Right lobe of liver (tissue), 6 donors: ENCODE results near the gene ALDH5A1. TPM values are rescaled to one million over a fixed set of nuclear protein-coding genes. Genes with fewer than 3 reads are reported as not detected.
"Not testable (repeated sequence)": the region's sequence is repeated elsewhere in the genome, so short reads cannot be mapped to it uniquely, and the experiment has no call there.

ENCODE experiments used
- ATAC-seq, 4 donors: fragments of 200-7000 bp; cut with Tn5 transposase; one replicate each; pipeline ENCODE4 v1.9.1; 2020; ENCODE audit warnings: mild to moderate bottlenecking in 4 of 4, moderate library complexity in 4 of 4
- DNase-seq, 3 donors: peaks; one replicate each; pipeline ENCODE4 v3.0.0-alpha.2; 2020
- H3K27ac ChIP-seq, 3 donors: fragments of 200-600 bp; one replicate each; pipeline ENCODE4 v1.8.0; 2022
- H3K27me3 ChIP-seq, 2 donors: fragments of 200-600 bp; one replicate each; pipeline ENCODE4 v1.8.0; 2022
- H3K36me3 ChIP-seq, 4 donors: fragments of 200-600 bp; sonication (generic) in 1 of 4; one replicate each; pipeline versions ENCODE4 v1.5.1 to v1.8.0; 2017 to 2022; ENCODE audit warnings: control low read depth in 1 of 4
- H3K4me1 ChIP-seq, 4 donors: fragments of 200-600 bp; sonication (generic) in 1 of 4; one replicate each; pipeline versions ENCODE4 v1.5.1 to v1.8.0; 2017 to 2022; ENCODE audit warnings: control low read depth in 1 of 4
- H3K4me3 ChIP-seq, 3 donors: fragments of 200-600 bp; one replicate each; pipeline ENCODE4 v1.8.0; 2022
- H3K9me3 ChIP-seq, 4 donors: fragments of 200-600 bp; sonication (generic) in 1 of 4; one replicate each; pipeline versions ENCODE4 v1.5.1 to v1.8.0; 2017 to 2022; ENCODE audit warnings: control low read depth in 1 of 4
- CTCF ChIP-seq, 4 donors: fragments of 200-600 bp in 3 of 4; fragments of 450-650 bp in 1 of 4; IDR thresholded peaks; one replicate each; pipeline versions ENCODE4 v1.5.1 to v1.8.0; 2016 to 2022; ENCODE audit warnings: antibody characterized with exemption in 4 of 4, mild to moderate bottlenecking in 2 of 4
- POLR2A ChIP-seq: fragments of 450-650 bp; IDR thresholded peaks from one replicate; pipeline ENCODE4 v1.6.1; 2017; ENCODE audit warnings: antibody characterized with exemption, mild to moderate bottlenecking
- WGBS: methylation state at CpG from one replicate; pipeline ENCODE4 v1.1.6; 2018; ENCODE audit warnings: low coverage, low lambda C conversion rate; ENCODE audit not compliant: insufficient coverage; ENCODE audit errors: missing lambda C conversion rate; 5-methylcytosine and 5-hydroxymethylcytosine counted together
- intact Hi-C, 2 donors: fragments of 100-400 bp; cut with DNase I; formaldehyde crosslinking; loops; one replicate each; pipeline versions ENCODE4 v1.11.2 to v1.14.1; 2022
- total RNA-seq, 6 experiments: library from RNA; depleted of rRNA in 2 of 6; stranded (reverse); fragments of >200 nt in 2 of 6; fragmentation: NEBNext Ultra II Directional in 3 of 6; extraction: Animal tissue kit (Norgen Biotek cat#: 25700) in 3 of 6; gene quantifications; one replicate each; pipeline versions ENCODE4 v1.1.0 to v1.2.4, GENCODE V29; 2016 to 2023
- donor health status: DM: no; HTN: yes; CAD: no.
- donor health status: DM: no; HTN: no; CAD: no.
- donor health status: DM: no; HTN: no; CAD: no.
- donor health status: DM: no; HTN: yes; CAD: no.
- donor health status: DM: no; HTN: yes; CAD: no.

ALDH5A1 gene
- total RNA-seq, 6 experiments from 2014 or later = 24.2 to 71.0 (median 47.2) TPM

GRCh38 chr6:24504649-24505586 is 10.1 kb downstream of the ALDH5A1 start:
- TF ChIP-seq CTCF (IDR thresholded peaks at IDR 0.05) (no peak), POLR2A (no peak)
- peak overlapping the region in 1 of 3 donors; percentile 52 for H3K27ac ChIP-seq
- H3K27me3 ChIP-seq = no peaks in the 10 kb centered on the region
- no peaks in the 10 kb centered on the region for H3K36me3 ChIP-seq
- WGBS = 35% methylated on average over 14 of the region's 14 CpGs
- peak; percentile 88 to 94 (median 89) for DNase-seq
- H3K4me1 ChIP-seq = peaks cover 0 to 8% (median 4%) of the 10 kb centered on the region in 4 donors
- peak; percentile 99 to 100 (median 99) for ATAC-seq
- H3K4me3 ChIP-seq = no peak overlapping the region
- intact Hi-C loops = no loop called here
- no peaks in the 10 kb centered on the region for H3K9me3 ChIP-seq

DNA sequence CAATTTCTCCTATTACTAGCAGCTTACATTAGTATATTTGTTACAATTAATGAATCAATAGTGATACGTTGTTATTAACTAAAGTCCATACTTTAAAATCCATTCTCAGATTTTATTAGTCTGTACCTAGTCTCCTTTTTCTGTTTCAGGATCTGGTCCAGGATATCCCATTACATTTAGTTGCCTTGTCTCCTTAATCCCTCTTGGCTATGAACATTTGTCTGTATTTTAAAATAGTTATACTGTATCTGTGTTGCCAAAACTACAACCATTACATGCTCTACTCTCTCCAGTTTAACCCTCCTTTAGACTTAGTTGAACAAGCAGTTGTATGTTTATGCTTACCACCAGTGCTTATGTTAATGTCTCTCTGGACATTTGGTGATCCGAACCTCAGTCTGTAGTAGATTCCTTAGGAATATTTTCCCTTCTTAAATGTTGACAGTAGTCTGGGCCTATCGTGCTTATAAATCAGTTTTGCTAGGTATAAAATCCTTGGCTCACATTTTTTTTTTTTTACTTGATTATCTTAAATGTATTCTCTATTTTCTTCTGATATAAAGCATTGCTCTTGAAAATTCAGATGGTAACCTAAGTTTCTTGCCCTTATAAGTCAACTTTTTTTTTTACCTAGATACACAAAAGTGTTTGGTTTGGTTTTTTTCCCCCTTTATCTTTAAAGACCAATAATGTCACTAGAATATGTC is 12.2 kb downstream of the ALDH5A1 start:
- 88% methylated on average over 3 of the region's 3 CpGs for WGBS
- H3K4me1 ChIP-seq = peaks cover 0 to 8% (median 4%) of the 10 kb centered on the region in 4 donors
- DNase-seq (no peak), ATAC-seq (no peak)
- intact Hi-C loops = no loop called here
- TF ChIP-seq POLR2A = no peak
- TF ChIP-seq CTCF (IDR thresholded peaks at IDR 0.05) = no peak
- no peaks in the 10 kb centered on the region for H3K36me3 ChIP-seq
- H3K27ac ChIP-seq = no peak overlapping the region
- H3K27me3 ChIP-seq = no peaks in the 10 kb centered on the region
- H3K9me3 ChIP-seq = no peaks in the 10 kb centered on the region
- H3K4me3 ChIP-seq = no peak overlapping the region

- H3K27me3 ChIP-seq, DNase-seq, H3K4me1 ChIP-seq, H3K4me3 ChIP-seq, intact Hi-C loops, H3K9me3 ChIP-seq, ATAC-seq, H3K27ac ChIP-seq: not testable (repeated sequence)
- H3K36me3 ChIP-seq = peaks cover 0 to 12% (median 2%) of the 10 kb centered on the region in 4 donors
- 80% methylated on average over 5 of the region's 6 CpGs for WGBS
Measured at GRCh38 chr6:24511976-24512375, 17.2 kb downstream of the ALDH5A1 start.

DNA sequence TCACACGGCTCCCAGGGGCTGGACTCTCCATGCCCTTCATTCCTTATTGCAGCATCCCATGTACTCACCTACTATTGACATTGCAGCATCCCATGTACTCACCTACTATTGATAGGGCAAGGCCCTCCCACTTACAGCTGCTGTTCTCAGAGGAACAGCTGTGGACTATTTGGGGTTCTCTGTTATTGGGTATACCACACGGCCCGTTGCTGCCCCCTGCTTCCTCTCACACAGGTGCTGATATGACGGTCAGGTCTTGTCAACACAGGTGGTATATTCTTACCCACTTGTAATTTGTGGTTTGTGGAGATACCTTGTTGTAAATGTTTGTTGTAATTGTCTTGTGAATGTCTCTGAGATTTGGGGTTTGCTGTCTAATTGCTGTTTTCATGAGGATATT is 18.8 kb downstream of the ALDH5A1 start:
- TF ChIP-seq POLR2A (no peak), CTCF (IDR thresholded peaks at IDR 0.05) (no peak)
- DNase-seq (no peak), ATAC-seq (no peak)
- intact Hi-C loops = no loop called here
- no peak overlapping the region for H3K27ac ChIP-seq
- no peaks in the 10 kb centered on the region for H3K27me3 ChIP-seq
- H3K4me1 ChIP-seq = no peaks in the 10 kb centered on the region
- H3K9me3 ChIP-seq = no peaks in the 10 kb centered on the region
- H3K4me3 ChIP-seq = no peak overlapping the region
- 72% methylated on average over 2 of the region's 4 CpGs for WGBS
- H3K36me3 ChIP-seq = peaks cover 0 to 12% (median 2%) of the 10 kb centered on the region in 4 donors
